NCI-H774 (cell line): Measurements from ENCODE around the gene CLDN18.

Source experiments
- DNase-seq: peaks from one replicate; lab custom pipeline; 2025; lab: John Stamatoyannopoulos, UW

Gene CLDN18

DNA sequence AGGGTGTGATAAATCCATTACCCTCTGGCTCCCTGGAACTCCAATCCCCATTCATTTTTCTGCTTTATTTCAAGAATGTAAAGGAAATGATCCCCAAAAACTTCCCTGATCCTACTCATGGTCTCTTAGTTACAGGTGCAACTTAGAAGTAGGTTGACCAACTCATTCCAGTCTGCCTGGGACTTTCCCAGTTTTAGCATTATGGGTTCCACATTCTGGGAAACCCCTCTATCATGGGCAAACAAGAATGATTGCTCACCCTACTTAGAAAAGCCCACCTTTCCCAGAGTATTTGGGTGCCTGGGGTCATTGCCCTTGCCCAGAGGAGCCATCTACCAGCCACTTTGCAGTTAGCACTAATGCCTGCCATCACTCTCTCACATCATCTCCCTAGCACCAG is 15.6 kb downstream of the CLDN18 start:
- no peak for DNase-seq

- no peak for DNase-seq
Observed at GRCh38 chr3:138027821-138028220, 17.9 kb downstream of the CLDN18 start.

GRCh38 chr3:138030734-138031280 is 20.8 kb downstream of the CLDN18 start:
- DNase-seq, result no peak

DNA sequence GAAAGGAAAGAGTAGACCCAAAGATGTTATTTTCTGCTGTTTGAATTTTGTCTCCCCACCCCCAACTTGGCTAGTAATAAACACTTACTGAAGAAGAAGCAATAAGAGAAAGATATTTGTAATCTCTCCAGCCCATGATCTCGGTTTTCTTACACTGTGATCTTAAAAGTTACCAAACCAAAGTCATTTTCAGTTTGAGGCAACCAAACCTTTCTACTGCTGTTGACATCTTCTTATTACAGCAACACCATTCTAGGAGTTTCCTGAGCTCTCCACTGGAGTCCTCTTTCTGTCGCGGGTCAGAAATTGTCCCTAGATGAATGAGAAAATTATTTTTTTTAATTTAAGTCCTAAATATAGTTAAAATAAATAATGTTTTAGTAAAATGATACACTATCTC is 21.6 kb downstream of the CLDN18 start:
- no peak for DNase-seq

DNA sequence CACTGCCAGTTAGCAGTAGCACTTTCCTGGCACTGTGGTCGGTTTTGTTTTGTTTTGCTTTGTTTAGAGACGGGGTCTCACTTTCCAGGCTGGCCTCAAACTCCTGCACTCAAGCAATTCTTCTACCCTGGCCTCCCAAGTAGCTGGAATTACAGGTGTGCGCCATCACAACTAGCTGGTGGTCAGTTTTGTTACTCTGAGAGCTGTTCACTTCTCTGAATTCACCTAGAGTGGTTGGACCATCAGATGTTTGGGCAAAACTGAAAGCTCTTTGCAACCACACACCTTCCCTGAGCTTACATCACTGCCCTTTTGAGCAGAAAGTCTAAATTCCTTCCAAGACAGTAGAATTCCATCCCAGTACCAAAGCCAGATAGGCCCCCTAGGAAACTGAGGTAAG is 22.6 kb downstream of the CLDN18 start:
- no peak for DNase-seq

DNA sequence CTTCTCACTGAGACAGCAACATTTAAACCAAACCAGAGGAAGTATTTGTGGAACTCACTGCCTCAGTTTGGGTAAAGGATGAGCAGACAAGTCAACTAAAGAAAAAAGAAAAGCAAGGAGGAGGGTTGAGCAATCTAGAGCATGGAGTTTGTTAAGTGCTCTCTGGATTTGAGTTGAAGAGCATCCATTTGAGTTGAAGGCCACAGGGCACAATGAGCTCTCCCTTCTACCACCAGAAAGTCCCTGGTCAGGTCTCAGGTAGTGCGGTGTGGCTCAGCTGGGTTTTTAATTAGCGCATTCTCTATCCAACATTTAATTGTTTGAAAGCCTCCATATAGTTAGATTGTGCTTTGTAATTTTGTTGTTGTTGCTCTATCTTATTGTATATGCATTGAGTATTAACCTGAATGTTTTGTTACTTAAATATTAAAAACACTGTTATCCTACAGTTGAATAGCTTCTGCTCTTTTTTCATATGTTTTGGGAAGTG is 23.3 kb downstream of the CLDN18 start:
- no peak for DNase-seq

DNA sequence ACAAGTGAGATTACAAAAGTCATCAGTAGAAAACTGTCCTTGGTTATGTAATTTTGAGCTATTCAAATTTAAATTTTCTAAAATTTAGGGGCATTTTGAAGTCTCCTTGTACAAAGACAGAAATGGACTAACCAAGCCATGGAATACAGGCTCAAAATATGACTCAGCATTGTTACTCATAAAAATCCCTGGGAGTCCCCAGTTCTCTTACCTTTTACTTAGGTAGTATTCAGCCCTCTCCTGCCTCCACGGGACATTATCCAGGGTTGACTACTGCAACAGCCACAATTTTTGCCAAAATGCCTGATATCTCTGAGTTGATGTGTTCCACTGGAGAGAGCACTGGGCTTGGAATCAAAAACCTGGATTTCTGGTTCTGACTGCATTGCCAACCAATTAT is 25.0 kb downstream of the CLDN18 start:
- DNase-seq, result no peak

DNA sequence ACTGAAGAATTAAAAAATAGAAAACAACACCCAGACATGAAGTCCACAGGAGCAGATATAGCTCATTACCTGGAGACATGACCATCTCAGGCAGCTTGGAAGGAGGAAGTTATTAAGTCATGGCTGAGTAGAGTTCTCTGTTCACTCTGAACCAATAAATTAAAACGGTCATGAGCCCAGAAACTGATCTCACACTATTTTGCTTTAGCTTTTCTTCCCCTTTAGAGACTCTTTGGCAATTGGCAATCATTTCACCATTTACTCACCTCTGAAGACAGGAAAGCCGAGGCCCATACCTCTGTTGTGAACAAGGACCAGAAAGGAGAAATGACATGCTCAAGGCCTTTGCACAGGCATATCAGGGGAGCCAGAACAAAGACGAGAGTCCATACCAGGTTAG is 26.6 kb downstream of the CLDN18 start:
- no peak for DNase-seq

DNA sequence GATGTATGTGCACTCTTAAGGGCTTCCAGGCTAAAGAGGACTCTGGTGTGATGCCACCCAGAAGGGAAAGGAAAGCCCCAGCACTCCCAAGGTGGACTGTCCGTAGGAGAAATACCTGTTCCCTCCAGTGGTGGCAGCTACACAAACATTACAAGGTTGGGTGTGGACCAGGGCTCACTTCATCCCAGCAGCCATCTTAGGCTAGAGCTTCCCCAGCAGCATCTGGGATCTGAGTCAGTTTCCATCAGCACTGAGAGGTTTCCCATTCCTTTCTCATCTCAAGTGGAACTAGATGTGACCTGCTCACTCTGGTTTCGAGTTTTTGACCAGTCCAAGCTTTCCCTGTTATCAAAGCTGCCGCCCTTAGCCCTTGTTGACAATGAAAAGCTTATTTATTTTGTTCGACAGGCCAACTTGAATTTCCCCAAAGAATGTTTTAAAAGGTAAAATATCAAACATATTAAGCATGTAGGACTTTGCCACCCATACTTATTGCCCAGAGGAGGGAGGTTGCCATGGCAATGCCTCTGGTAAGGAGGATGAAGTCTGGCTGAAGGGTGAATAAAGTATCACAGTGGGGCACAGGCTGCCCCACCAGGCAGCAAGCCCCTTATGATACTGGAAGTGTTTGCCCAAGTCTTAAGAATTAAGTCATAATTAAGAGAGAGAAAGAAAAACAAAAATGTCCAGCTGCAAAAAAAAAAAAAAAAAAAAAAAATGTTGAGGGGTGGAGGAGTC is 28.9 kb downstream of the CLDN18 start:
- DNase-seq, result no peak

DNA sequence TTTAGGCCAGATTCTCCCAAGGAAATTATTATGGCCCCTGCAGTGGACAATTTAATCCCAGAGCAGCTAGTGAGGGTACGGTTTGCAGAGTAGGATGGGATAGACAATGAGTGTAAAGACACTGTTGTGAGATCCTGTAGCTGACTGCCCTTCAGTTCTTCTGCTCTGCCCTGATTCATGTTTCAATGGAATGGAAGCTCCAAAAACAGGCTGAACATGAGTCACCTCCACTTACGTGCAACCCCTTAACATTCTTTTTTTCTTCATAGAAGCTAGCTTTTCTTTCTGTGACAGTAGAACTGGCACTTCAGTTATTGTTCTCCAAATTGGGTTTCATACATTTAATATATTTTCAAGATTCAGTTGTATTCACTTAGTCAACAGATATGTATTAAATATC is 32.1 kb downstream of the CLDN18 start:
- no peak for DNase-seq

GRCh38 chr3:138043266-138044029 is 33.5 kb downstream of the CLDN18 start:
- DNase-seq, result no peak

- DNase-seq, result no peak
Observed at GRCh38 chr3:138046085-138046484, 36.1 kb downstream of the CLDN18 start.

- DNase-seq, result no peak
Observed at GRCh38 chr3:138046955-138047354, 37.0 kb downstream of the CLDN18 start.

DNA sequence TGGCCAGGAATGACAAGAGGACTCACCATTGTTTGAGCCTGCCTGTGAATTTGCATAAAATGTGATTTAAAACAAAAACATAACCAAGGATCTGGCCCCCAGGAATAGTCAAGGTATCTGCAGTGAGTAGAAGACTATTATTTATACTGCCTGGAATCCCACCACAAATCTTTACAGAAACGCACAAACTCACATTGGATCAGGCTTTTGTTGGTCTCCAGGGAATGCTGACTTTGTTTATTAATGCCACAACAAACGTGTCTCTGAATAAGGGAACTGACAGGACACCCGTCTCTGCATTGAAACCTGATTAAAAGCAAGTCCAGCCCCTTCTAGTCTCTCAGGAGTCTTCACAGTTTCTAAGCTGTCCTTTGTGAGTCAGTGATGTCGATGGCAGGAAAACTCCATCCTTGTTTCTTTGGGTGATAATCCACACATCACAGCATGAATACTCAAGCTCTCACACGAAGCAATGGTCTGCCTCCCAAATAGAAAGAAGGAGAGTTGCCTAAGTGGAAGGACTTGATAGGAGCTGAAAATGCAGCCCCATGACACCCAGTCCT is 37.7 kb downstream of the CLDN18 start:
- no peak for DNase-seq

DNA sequence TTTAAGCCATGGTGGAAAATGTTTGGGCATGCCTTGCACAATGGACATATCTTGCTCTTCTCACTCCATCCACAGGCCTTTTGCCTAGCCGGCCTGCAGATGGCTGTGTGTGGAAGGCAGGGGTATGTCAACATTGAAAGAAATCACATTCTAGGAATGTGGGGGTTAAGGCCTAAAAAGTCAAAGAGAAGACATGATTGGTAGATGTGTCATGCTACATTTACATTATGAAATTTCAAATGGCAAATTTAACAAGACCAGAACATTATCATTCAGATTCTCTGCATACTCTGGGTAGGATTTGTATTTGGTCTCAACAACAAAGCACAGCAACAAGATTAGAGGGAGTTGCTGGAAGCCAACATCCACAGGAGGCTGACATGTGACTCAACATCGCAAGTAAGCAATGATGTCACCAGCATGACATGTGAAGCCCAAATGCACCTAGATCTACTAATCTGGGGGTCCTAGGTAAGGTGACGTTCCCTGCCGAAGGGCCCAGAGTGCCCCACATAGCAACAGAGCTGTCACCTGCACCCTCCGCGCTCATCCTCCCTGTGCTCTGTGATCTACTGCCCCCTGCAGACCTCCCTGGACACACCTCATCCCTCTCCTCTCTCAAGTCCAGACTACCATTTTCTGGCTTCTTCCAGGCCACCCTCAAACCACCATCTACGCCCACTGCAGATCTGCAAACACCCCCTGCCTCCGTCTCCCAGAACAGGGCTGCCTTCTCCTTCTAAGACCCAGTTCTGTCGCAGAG is 39.4 kb downstream of the CLDN18 start:
- DNase-seq, result no peak

- peak; percentile 1 for DNase-seq
Observed at GRCh38 chr3:138051947-138052802, 42.2 kb downstream of the CLDN18 start.

DNA sequence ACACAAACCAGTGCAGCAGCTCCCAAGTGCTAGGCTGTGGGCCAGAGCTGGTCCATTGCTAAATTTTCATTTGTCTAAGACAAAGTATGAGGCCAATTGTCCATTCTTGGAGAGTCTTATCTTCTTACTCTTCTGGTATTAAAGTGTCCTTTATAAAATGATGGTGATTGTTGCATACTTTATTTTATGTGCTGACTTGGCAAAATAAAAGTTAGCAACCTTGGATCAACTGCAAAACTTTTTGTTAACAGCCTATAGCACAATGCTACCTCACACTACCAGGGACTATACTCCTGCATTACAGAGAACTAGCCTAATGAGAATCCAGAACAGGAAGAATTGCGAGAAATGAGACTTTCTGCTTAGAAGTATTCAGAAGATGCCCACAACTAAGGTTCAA is 44.1 kb downstream of the CLDN18 start:
- DNase-seq, result no peak

DNA sequence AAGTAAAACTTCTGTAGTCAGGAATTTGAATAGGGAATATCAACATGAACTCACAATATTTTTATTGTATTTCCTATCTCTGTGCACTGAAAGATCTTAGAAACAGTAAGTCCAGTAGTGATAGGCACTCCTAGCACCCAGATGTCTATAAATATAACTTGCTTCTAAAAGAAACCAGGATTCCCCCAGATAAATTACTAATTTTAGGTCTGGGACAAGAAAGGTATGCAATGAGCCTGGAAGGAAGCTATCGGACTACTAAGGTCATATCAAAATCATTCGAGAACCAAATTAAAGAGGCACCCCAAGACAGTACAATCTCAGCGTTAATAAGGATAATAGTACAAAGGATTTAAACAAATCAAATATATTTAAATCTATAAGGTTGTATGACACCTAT is 47.4 kb downstream of the CLDN18 start:
- no peak for DNase-seq

DNA sequence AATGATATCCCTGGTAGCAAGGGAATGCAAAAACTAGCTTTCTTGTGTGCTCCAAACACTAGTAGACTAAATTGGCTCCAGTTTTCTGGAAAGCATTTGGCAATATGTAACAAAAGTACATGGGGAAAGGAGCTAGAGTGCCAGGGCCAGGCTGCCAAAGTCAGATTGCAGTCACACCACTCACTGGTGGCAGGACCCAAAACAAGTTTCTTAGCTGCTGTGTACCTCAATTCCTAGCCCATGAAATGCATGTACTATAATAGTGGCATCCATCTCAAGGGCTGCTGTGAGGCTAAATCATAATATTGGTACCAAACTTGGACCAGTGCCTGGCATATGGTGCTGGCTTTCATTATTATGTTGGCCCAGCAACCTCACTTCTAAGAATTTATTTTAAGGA is 49.3 kb downstream of the CLDN18 start:
- DNase-seq, result no peak

GRCh38 chr3:138060792-138061191 is 50.8 kb downstream of the CLDN18 start:
- DNase-seq, result no peak

GRCh38 chr3:138062037-138062436 is 52.1 kb downstream of the CLDN18 start:
- no peak for DNase-seq
